CD4-positive, alpha-beta T cell treated with Interleukin-21 for 1 hour (primary cell): ENCODE measurements around the gene AHDC1.

Experiments used
- DNase-seq: peaks from one replicate; pipeline ENCODE4 v3.0.0-alpha.2; 2020

AHDC1 gene

GRCh38 chr1:27596261-27596660 is 7.7 kb downstream of the AHDC1 start:
- no peak for DNase-seq

- no peak for DNase-seq
These were observed 8.3 kb downstream of the AHDC1 start for GRCh38 chr1:27595597-27595996.

GRCh38 chr1:27594564-27595510 is 9.1 kb downstream of the AHDC1 start:
- DNase-seq, result no peak

GRCh38 chr1:27593678-27594563 is 10.0 kb downstream of the AHDC1 start:
- no peak for DNase-seq

GRCh38 chr1:27592931-27593677 is 10.8 kb downstream of the AHDC1 start:
- no peak for DNase-seq

- DNase-seq, result no peak
These were observed 11.6 kb downstream of the AHDC1 start for GRCh38 chr1:27592232-27592930.

GRCh38 chr1:27591622-27592021 is 12.3 kb downstream of the AHDC1 start:
- no peak for DNase-seq

- DNase-seq, result no peak
These were observed 12.9 kb downstream of the AHDC1 start for GRCh38 chr1:27590917-27591508.

GRCh38 chr1:27589841-27590426 is 14.0 kb downstream of the AHDC1 start:
- DNase-seq, result no peak

GRCh38 chr1:27589441-27589840 is 14.5 kb downstream of the AHDC1 start:
- no peak for DNase-seq

GRCh38 chr1:27588256-27589232 is 15.4 kb downstream of the AHDC1 start:
- DNase-seq, result no peak

GRCh38 chr1:27585684-27586083 is 18.3 kb downstream of the AHDC1 start:
- no peak for DNase-seq

- DNase-seq, result no peak
These were observed 19.5 kb downstream of the AHDC1 start for GRCh38 chr1:27584453-27584852.

- no peak for DNase-seq
These were observed 20.5 kb downstream of the AHDC1 start for GRCh38 chr1:27583479-27583878.

- no peak for DNase-seq
These were observed 22.1 kb downstream of the AHDC1 start for GRCh38 chr1:27581823-27582243.

GRCh38 chr1:27577504-27578188 is 26.3 kb downstream of the AHDC1 start:
- DNase-seq, result no peak

GRCh38 chr1:27576806-27577227 is 27.1 kb downstream of the AHDC1 start:
- DNase-seq, result no peak

- no peak for DNase-seq
These were observed 28.1 kb downstream of the AHDC1 start for GRCh38 chr1:27575840-27576331.
